ENCODE data around the gene SLC66A2. TPM values are rescaled to one million over a fixed set of nuclear protein-coding genes. Genes with fewer than 3 reads are reported as not detected.

The SLC66A2 gene
- total and polyA plus RNA-seq, 8 donors = 19.6 to 36.1 (median 22.6) TPM

DNA sequence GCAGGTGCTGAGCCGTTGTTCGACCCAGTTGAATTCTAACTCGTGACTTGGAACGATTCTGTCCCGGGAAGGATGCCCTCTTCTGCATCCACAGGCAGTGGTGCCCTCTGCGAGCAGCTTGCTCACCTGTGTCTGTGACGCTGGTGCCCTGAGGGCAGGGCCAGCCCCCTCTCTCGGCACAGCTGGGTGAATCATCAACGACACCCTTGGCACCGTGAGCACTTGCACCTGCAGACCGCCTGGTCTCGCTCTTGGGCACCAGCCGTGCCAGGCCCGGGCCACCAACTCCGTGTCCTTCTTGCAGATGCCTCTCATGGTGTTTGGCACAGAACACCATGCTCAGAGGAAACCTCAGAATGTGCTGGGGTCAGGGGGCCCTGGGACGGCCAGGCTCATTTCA, 75.0 kb downstream of the SLC66A2 start:
- FAIRE-seq = no peak
- TF ChIP-seq, protein P1, sequence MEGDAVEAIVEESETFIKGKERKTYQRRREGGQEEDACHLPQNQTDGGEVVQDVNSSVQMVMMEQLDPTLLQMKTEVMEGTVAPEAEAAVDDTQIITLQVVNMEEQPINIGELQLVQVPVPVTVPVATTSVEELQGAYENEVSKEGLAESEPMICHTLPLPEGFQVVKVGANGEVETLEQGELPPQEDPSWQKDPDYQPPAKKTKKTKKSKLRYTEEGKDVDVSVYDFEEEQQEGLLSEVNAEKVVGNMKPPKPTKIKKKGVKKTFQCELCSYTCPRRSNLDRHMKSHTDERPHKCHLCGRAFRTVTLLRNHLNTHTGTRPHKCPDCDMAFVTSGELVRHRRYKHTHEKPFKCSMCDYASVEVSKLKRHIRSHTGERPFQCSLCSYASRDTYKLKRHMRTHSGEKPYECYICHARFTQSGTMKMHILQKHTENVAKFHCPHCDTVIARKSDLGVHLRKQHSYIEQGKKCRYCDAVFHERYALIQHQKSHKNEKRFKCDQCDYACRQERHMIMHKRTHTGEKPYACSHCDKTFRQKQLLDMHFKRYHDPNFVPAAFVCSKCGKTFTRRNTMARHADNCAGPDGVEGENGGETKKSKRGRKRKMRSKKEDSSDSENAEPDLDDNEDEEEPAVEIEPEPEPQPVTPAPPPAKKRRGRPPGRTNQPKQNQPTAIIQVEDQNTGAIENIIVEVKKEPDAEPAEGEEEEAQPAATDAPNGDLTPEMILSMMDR (IDR thresholded peaks at IDR 0.05) = no peak
- Histone ChIP-seq H3K27ac (no peak overlapping the region), H3K27me3 (no peaks in the 10 kb centered on the region), H3K4me1 (no peaks in the 10 kb centered on the region), H3K4me3 (no peak overlapping the region), H3K9me3 (no peaks in the 10 kb centered on the region), H3K36me3 (no peaks in the 10 kb centered on the region)
- ATAC-seq = no peak
- peak in 1 of 6 donors; percentile 45 for DNase-seq
- intact Hi-C loops (cut with DNase I) = no loop called here
- whole genome bisulfite sequencing, 2 donors = 65 to 76% methylated on average over 16 of the region's 16 CpGs

DNA sequence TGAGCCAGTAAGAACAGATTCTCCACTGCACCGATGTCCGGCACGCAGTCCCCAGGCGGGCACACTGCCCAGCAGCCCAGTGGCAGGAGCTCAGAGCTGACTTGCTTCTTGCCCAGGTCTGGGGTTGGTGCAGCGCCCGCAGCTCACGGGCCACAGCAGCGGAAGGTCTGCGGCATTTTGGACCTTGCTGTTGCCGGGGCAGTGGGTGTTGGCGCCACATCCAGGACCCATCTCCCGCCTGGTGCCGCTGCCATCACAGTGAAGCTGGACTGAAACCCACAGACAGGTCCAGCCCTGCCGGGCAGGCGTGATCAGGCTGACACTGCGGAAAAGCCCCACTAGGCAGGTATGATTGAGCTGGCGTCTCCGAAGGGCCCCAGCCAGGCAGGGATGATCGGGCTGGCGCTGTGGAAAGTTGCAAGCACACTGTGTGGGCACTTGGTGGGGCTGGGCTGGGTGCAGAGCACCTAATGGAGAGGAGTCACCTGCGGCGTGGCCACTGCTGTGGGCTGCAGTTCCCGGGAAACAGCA, 75.5 kb downstream of the SLC66A2 start:
- 75 to 89% methylated on average over 23 of the region's 23 CpGs for WGBS, 2 donors
- Histone ChIP-seq H3K4me1 (no peaks in the 10 kb centered on the region), H3K27me3 (no peaks in the 10 kb centered on the region), H3K36me3 (no peaks in the 10 kb centered on the region), H3K27ac (no peak overlapping the region), H3K9me3 (no peaks in the 10 kb centered on the region), H3K4me3 (no peak overlapping the region)
- intact Hi-C loops (cut with DNase I) = no loop called here
- TF ChIP-seq, protein P1 (IDR thresholded peaks at IDR 0.05) = no peak
- FAIRE-seq = no peak
- peak in 2 of 6 donors; percentile 22 to 55 for DNase-seq
- ATAC-seq = no peak

DNA sequence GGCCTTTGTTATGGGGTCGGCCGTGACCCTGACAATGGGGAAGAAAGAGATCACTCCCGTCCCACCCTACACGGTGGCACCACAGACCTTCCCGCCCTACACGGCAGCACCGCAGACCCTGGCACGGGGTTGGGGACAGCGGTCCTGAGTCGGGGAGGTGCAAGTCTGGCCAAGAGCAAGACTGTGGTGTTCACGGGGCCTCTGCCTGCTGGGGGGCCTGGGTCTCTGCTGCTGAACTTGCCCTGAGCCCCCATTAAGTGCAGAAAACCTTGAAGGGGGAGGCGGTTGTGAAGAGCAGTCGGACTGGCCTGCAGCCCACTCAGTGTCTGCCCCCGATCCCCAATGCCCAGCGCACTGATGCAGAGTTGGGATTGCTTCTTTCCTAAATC, 75.9 kb downstream of the SLC66A2 start:
- WGBS, 2 donors = 72 to 78% methylated on average over 15 of the region's 15 CpGs
- DNase-seq (peak in 1 of 6 donors; percentile 30), FAIRE-seq (no peak), ATAC-seq (no peak)
- no peak overlapping the region for H3K4me3 ChIP-seq
- TF ChIP-seq, protein P1 (IDR thresholded peaks at IDR 0.05) = no peak
- no peaks in the 10 kb centered on the region for H3K9me3 ChIP-seq
- H3K27me3 ChIP-seq = no peaks in the 10 kb centered on the region
- H3K4me1 ChIP-seq = no peaks in the 10 kb centered on the region
- intact Hi-C loops (cut with DNase I) = no loop called here
- no peaks in the 10 kb centered on the region for H3K36me3 ChIP-seq
- H3K27ac ChIP-seq = no peak overlapping the region

DNA sequence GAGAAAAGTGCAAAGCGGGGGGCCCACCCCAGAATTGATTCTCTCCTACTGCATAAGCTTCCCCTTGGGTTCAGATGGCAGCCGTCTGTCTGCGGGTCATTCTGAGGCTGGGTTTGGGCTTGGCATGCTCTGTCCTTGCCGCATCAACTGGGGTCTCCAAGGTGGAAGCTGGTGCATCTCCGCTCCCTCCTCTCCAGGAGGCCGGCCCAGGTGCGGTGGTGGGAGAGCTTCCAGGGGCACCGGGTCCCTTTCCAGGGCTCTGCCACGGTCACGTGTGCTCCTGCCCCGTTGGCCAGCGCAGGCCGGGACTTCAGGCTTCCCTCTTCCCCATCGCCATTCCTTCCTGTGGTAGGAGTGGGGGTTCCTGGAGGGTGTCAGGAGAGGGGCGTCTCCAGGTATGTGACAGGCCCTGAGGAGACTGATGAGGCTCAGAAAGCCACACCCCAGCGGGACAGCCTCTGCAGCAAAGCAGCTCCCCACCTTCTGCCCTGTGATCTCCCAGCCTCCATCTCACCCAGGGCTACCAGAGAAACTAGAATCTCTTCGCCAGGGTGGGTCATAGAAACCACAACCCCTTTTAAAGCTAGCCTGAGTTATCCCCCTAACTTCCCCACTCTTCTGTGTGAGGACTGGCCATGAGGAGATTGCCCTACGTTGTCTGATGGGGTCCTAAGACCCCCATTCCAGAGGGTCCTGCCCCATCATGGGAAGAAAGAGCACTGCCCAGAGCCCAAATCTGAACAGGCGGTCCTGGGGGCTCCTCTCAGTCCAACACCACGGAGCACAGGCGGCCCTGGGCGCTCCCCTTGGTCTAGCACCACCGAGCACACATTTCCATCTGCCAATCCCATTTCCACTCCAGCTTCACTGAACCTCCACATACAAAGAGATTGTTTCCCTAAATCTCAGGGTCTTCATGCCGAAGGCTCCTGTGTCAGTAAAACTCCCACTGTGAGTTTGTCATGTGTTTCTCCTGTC, 76.6 kb downstream of the SLC66A2 start:
- Histone ChIP-seq H3K4me1 (no peaks in the 10 kb centered on the region), H3K9me3 (no peaks in the 10 kb centered on the region), H3K4me3 (no peak overlapping the region), H3K27ac (no peak overlapping the region), H3K27me3 (no peaks in the 10 kb centered on the region), H3K36me3 (no peaks in the 10 kb centered on the region)
- DNase-seq = no peak
- intact Hi-C loops (cut with DNase I) = no loop called here
- TF ChIP-seq, protein P1 (IDR thresholded peaks at IDR 0.05) = no peak
- no peak for ATAC-seq
- WGBS, 2 donors = 67 to 73% methylated on average over 24 of the region's 24 CpGs
- FAIRE-seq = no peak

Data from pancreas (tissue), 10 donors.